Heart right ventricle (tissue), 16 donors: Measurements from ENCODE around the gene STK24. TPM values are rescaled to one million over a fixed set of nuclear protein-coding genes. Genes with fewer than 3 reads are reported as not detected.

Source experiments
- ATAC-seq, 8 donors: fragments of 200-7000 bp; cut with Tn5 transposase; one replicate each; pipeline ENCODE4 v1.9.1; 2020; ENCODE audit warnings: mild to moderate bottlenecking in 8 of 8, moderate library complexity in 8 of 8, moderate number of reproducible peaks in 1 of 8
- DNase-seq, 2 donors: peaks; one replicate each; pipeline ENCODE4 v3.0.0-alpha.2; 2020
- H3K27ac ChIP-seq, 10 donors: fragments of 200-600 bp; sonication (generic) in 2 of 10; one replicate each; pipeline versions ENCODE4 v1.5.0 to v1.8.0; 2020 to 2022; ENCODE audit warnings: mild to moderate bottlenecking in 3 of 10
- H3K27me3 ChIP-seq, 7 donors: fragments of 200-600 bp; one replicate each; pipeline ENCODE4 v1.8.0; 2021 to 2022; ENCODE audit warnings: mild to moderate bottlenecking in 2 of 7
- H3K36me3 ChIP-seq, 9 donors: fragments of 200-600 bp; sonication (generic) in 1 of 9; one replicate each; pipeline versions ENCODE4 v1.5.0 to v1.8.0; 2020 to 2022; ENCODE audit warnings: mild to moderate bottlenecking in 2 of 9
- H3K4me1 ChIP-seq, 9 donors: fragments of 200-600 bp; sonication (generic) in 1 of 9; one replicate each; pipeline versions ENCODE4 v1.5.0 to v1.8.0; 2020 to 2022; ENCODE audit warnings: mild to moderate bottlenecking in 4 of 9
- H3K4me3 ChIP-seq, 10 donors: fragments of 200-600 bp; sonication (generic) in 2 of 10; one replicate each; pipeline versions ENCODE4 v1.5.0 to v1.8.0; 2020 to 2022; ENCODE audit warnings: mild to moderate bottlenecking in 7 of 10, moderate library complexity in 2 of 10
- H3K9me3 ChIP-seq, 11 donors: fragments of 200-600 bp in 10 of 11; sonication (generic) in 2 of 11; one replicate each; pipeline versions ENCODE4 v1.5.0 to v1.8.0; 2013 to 2022; ENCODE audit warnings: mild to moderate bottlenecking in 2 of 11, control low read depth in 1 of 11, moderate library complexity in 1 of 11
- CTCF ChIP-seq, 9 donors: fragments of 200-600 bp; sonication (generic) in 2 of 9; IDR thresholded peaks; one replicate each; pipeline versions ENCODE4 v1.5.0 to v1.8.0; 2021 to 2022; ENCODE audit warnings: antibody characterized with exemption in 9 of 9, mild to moderate bottlenecking in 5 of 9, moderate library complexity in 1 of 9
- WGBS, 2 donors: extraction: QIAGEN DNeasy Blood & Tissue Kit; methylation state at CpG; one replicate each; pipeline ENCODE4 v1.1.7; 2013; ENCODE audit warnings: inconsistent platforms in 1 of 2; 5-methylcytosine and 5-hydroxymethylcytosine counted together
- intact Hi-C, 10 donors: fragments of 100-400 bp; cut with DNase I; formaldehyde crosslinking; loops; one replicate each; pipeline versions ENCODE4 v1.11.1 to v1.14.2; 2022
- polyA plus RNA-seq, 2 donors: library from polyadenylated mRNA; stranded (reverse); fragments of 200-250 nt; gene quantifications; one replicate each; pipeline ENCODE4 v1.2.3, GENCODE V29; 2013
- total RNA-seq, 10 donors: library from RNA; stranded (reverse); fragmentation: NEBNext Ultra II Directional in 3 of 10; extraction: Animal tissue kit (Norgen Biotek cat#: 25700) in 3 of 10; gene quantifications; one replicate each; pipeline versions ENCODE4 v1.2.1 to v1.2.4, GENCODE V29; 2021 to 2023
- donor health status: Arrhythmogenic right ventricular cardiomyopathy.
- donor health status: ischemic (EF 13 %, LVEDD 7.1; RV severe dilation, severe dysfunction).
- donor health status: healthy with polysubstance abuse.
- donor health status: DM: no; HTN: yes; CAD: no.
- donor health status: DM: no; HTN: no; CAD: no.
- donor health status: ischemic (EF 25% LVEDD 6.9; RV normal size, moderate dysfunction).
- donor health status: ischemic (EF 25% LVEDD 5.7; RV mildly dilated, moderate dysfunction).
- donor health status: healthy.
- donor health status: DM: yes; HTN: yes; CAD: no.
- donor health status: Ischemic cardiomyopathy.
- donor health status: ischemic (EF 35%, LVEDD 5.7; RV mildly dilated, moderate dysfunction).
- donor health status: nonischemic (EF 11% LVEDD 7.7; RV severe dilation, severe dysfunction).
- donor health status: DM: yes; HTN: yes; CAD: no.
- donor health status: PGD.
- donor health status: ischemic (EF 29% LVEDD 5.4; RV normal size, mild dysfunction).
- donor health status: nonischemic (EF 23%, LVEDD 6.1; RV moderate dilation, normal function).

STK24 gene
- total and polyA plus RNA-seq, 12 donors = 20.8 to 72.9 (median 61.5) TPM

GRCh38 chr13:98429081-98429480 is 147.8 kb downstream of the STK24 start:
- 75% methylated on average over 10 of the region's 10 CpGs for WGBS, 2 donors

GRCh38 chr13:98428256-98428966 is 148.5 kb downstream of the STK24 start:
- no peak overlapping the region for H3K27ac ChIP-seq
- intact Hi-C loops = loop anchor here in 2 of 10 donors (10.0 kb wide), 1 partner anchor 284 kb away; the partner anchor contains the start of gene FARP1 (in 2 of the 2)
- peak in 2 of 8 donors; percentile 23 to 29 for ATAC-seq

More at GRCh38 chr13:98429081-98429480, 147.8 kb downstream of the STK24 start:
- Histone ChIP-seq H3K27ac (no peak overlapping the region), H3K36me3 (peaks cover 0 to 61% (median 7%) of the 10 kb centered on the region in 9 donors), H3K27me3 (no peaks in the 10 kb centered on the region), H3K9me3 (no peaks in the 10 kb centered on the region), H3K4me1 (peaks cover 0 to 12% (median 0%) of the 10 kb centered on the region in 9 donors), H3K4me3 (no peak overlapping the region)
- ATAC-seq (no peak), DNase-seq (no peak)
- intact Hi-C loops = loop anchor here in 2 of 10 donors (10.0 kb wide), 1 partner anchor 284 kb away; the partner anchor contains the start of gene FARP1 (in 2 of the 2)
- TF ChIP-seq CTCF (IDR thresholded peaks at IDR 0.05) = no peak

GRCh38 chr13:98427331-98427995 is 149.4 kb downstream of the STK24 start:
- H3K4me1 ChIP-seq = peaks cover 0 to 12% (median 0%) of the 10 kb centered on the region in 9 donors
- no peaks in the 10 kb centered on the region for H3K9me3 ChIP-seq
- no peak overlapping the region for H3K4me3 ChIP-seq
- H3K27me3 ChIP-seq = no peaks in the 10 kb centered on the region
- DNase-seq = no peak
- ATAC-seq = peak in 6 of 8 donors; percentile 70 to 90 (median 74)
- no peak for TF ChIP-seq CTCF (IDR thresholded peaks at IDR 0.05)
- intact Hi-C loops = loop anchor here in 2 of 10 donors (10.0 kb wide), 1 partner anchor 283 kb away; the partner anchor contains the start of gene FARP1 (in 2 of the 2)
- WGBS, 2 donors = 55 to 69% methylated on average over 13 of the region's 13 CpGs
- peaks cover 0 to 70% (median 7%) of the 10 kb centered on the region in 9 donors for H3K36me3 ChIP-seq
- H3K27ac ChIP-seq = peak overlapping the region in 1 of 10 donors; percentile 35

More at GRCh38 chr13:98428256-98428966, 148.5 kb downstream of the STK24 start:
- TF ChIP-seq CTCF (IDR thresholded peaks at IDR 0.05) = no peak
- Histone ChIP-seq H3K4me1 (peaks cover 0 to 12% (median 0%) of the 10 kb centered on the region in 9 donors), H3K36me3 (peaks cover 0 to 63% (median 7%) of the 10 kb centered on the region in 9 donors), H3K27me3 (no peaks in the 10 kb centered on the region), H3K9me3 (no peaks in the 10 kb centered on the region), H3K4me3 (no peak overlapping the region)
- DNase-seq = no peak
- 91 to 94% methylated on average over 15 of the region's 15 CpGs for WGBS, 2 donors

- no peak overlapping the region for H3K27ac ChIP-seq
- no peaks in the 10 kb centered on the region for H3K9me3 ChIP-seq
- ATAC-seq = no peak
- H3K36me3 ChIP-seq = peaks cover 0 to 77% (median 7%) of the 10 kb centered on the region in 9 donors
- no peaks in the 10 kb centered on the region for H3K27me3 ChIP-seq
- no peak overlapping the region for H3K4me3 ChIP-seq
- intact Hi-C loops = loop anchor here in 2 of 10 donors (10.0 kb wide), 1 partner anchor 279 kb away; the partner anchor contains the start of gene FARP1 (in 2 of the 2)
- 72 to 78% methylated on average over 7 of the region's 7 CpGs for WGBS, 2 donors
- no peak for DNase-seq
- no peak for TF ChIP-seq CTCF (IDR thresholded peaks at IDR 0.05)
- H3K4me1 ChIP-seq = peaks cover 0 to 12% (median 0%) of the 10 kb centered on the region in 9 donors
Measured at GRCh38 chr13:98423417-98423816, 153.5 kb downstream of the STK24 start.
